ENCODE measurements around the gene SUMO1. TPM values are rescaled to one million over a fixed set of nuclear protein-coding genes. Genes with fewer than 3 reads are reported as not detected.
"Not testable (repeated sequence)": the region's sequence is repeated elsewhere in the genome, so short reads cannot be mapped to it uniquely, and the experiment has no call there.

Gene SUMO1
- total and polyA plus RNA-seq, 10 of the 15 experiments (the other 5 are each of a cell fraction or from before 2014, with no cell fraction given), result 105 to 458 (median 199) TPM

DNA sequence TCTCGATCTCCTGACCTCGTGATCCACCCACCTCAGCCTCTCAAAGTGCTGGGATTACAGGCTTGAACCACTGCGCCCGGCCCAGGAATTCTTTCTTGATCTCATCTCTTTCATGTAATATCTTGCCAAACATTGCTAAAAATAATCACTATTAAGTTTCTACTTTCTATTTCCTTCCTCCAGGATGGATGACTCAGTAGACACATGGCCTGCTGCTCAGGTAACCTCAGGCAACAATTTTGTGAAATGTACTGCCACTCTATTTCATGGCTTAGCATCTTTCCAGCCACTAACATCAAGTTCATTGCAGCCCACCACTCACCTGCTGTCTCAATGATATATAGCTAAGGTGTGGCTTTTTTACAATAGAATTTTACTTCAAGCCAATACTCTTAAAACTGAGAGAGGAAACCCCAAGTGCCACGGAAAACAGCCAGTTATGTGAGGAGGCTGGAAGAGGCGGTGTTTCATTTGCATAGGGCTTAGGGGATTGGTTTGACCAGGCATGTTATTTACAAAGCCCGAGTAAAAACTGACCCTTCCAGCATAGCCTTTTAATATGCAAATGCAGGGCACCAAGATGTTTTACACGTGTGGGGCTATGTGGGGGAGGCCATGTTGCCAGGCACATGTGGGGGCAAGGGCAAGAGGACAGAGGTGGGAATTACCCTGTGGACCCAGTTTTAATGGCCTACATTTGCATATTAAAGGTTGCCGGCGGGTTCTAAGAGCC is 11.3 kb upstream of the SUMO1 start:
- FAIRE-seq, result no peak
- BruUV-seq (replicated peaks), result no TSS peak

DNA sequence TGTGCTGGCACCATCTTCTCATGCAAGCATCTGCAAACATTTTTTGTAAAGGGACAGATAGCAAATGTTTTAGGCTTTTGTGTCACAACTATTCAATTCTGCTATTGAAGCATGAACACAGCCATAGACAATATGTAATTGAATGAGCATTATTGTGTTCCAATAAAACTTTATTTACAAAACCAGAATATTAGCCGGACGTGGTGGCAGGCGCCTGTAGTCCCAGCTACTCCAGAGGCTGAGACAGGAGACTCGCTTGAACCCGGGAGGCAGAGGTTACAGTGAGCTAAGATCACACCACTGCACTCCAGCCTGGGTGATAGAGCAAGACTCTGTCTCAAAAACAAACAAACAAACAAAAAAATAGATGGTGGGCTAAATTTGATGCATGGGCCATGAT is 9.3 kb upstream of the SUMO1 start:
- H3K79me2 ChIP-seq (ENCODE audit: control insufficient read depth, insufficient read depth, low read length); POLR2A ChIA-PET; ATAC-seq; RAD21 ChIA-PET (ENCODE audit: unreplicated experiment); H3K36me3 ChIP-seq (ENCODE audit: control insufficient read depth in 2 of 2, insufficient read depth in 2 of 2, low read length in 1 of 2); H3K4me3 ChIP-seq; BruUV-seq (replicated peaks); H3K9me3 ChIP-seq (replicated peaks; ENCODE audit: control insufficient read depth, insufficient read depth, low read length); H3K4me2 ChIP-seq (ENCODE audit: control insufficient read depth, insufficient read depth); H2AFZ ChIP-seq (ENCODE audit: control insufficient read depth, low read depth, low read length); intact Hi-C loops (cut with micrococcal nuclease; ENCODE audit: unreplicated experiment); H3K27me3 ChIP-seq (replicated peaks in 1 of 2; ENCODE audit: control insufficient read depth in 2 of 2, insufficient read depth in 2 of 2, low read length in 1 of 2); H3K4me1 ChIP-seq (ENCODE audit: control insufficient read depth, insufficient read depth, low read length); FAIRE-seq; H3K27ac ChIP-seq (ENCODE audit: control insufficient read depth, insufficient read depth); CTCF ChIA-PET; H3K9ac ChIP-seq (ENCODE audit: control insufficient read depth, insufficient read depth, low read length); H4K20me1 ChIP-seq (ENCODE audit: control insufficient read depth, insufficient read depth); in situ Hi-C loops (cut with MboI); DNase-seq (ENCODE audit: low read depth, low spot score): not testable (repeated sequence)
- SMC1A ChIA-PET (ENCODE audit: uncharacterized antibody, unreplicated experiment), result interaction anchor here (1.2 kb wide), 1 partner anchor 11 kb away, joined by 3 read pairs; no protein-coding TSS in a partner anchor
- WGBS (ENCODE audit: insufficient coverage, insufficient replicate concordance, low lambda C conversion rate, missing lambda C conversion rate), result 86% methylated on average over 5 of the region's 5 CpGs
- TF ChIP-seq, protein P1, sequence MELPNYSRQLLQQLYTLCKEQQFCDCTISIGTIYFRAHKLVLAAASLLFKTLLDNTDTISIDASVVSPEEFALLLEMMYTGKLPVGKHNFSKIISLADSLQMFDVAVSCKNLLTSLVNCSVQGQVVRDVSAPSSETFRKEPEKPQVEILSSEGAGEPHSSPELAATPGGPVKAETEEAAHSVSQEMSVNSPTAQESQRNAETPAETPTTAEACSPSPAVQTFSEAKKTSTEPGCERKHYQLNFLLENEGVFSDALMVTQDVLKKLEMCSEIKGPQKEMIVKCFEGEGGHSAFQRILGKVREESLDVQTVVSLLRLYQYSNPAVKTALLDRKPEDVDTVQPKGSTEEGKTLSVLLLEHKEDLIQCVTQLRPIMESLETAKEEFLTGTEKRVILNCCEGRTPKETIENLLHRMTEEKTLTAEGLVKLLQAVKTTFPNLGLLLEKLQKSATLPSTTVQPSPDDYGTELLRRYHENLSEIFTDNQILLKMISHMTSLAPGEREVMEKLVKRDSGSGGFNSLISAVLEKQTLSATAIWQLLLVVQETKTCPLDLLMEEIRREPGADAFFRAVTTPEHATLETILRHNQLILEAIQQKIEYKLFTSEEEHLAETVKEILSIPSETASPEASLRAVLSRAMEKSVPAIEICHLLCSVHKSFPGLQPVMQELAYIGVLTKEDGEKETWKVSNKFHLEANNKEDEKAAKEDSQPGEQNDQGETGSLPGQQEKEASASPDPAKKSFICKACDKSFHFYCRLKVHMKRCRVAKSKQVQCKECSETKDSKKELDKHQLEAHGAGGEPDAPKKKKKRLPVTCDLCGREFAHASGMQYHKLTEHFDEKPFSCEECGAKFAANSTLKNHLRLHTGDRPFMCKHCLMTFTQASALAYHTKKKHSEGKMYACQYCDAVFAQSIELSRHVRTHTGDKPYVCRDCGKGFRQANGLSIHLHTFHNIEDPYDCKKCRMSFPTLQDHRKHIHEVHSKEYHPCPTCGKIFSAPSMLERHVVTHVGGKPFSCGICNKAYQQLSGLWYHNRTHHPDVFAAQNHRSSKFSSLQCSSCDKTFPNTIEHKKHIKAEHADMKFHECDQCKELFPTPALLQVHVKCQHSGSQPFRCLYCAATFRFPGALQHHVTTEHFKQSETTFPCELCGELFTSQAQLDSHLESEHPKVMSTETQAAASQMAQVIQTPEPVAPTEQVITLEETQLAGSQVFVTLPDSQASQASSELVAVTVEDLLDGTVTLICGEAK (IDR thresholded peaks at IDR 0.05; ENCODE audit: borderline replicate concordance), result peak; percentile 55; the same call in 1 of the 2 replicates

More for the DNA sequence above, 11.3 kb upstream of the SUMO1 start:
- H4K20me1 ChIP-seq (ENCODE audit: control insufficient read depth, insufficient read depth), result no peaks in the 10 kb centered on the region
- no peak for TF ChIP-seq STAT1 (conservative IDR thresholded peaks at IDR 0.05)
- no peak for TF ChIP-seq BACH1 (IDR thresholded peaks at IDR 0.05; ENCODE audit: borderline replicate concordance)
- TF ChIP-seq, protein P2, sequence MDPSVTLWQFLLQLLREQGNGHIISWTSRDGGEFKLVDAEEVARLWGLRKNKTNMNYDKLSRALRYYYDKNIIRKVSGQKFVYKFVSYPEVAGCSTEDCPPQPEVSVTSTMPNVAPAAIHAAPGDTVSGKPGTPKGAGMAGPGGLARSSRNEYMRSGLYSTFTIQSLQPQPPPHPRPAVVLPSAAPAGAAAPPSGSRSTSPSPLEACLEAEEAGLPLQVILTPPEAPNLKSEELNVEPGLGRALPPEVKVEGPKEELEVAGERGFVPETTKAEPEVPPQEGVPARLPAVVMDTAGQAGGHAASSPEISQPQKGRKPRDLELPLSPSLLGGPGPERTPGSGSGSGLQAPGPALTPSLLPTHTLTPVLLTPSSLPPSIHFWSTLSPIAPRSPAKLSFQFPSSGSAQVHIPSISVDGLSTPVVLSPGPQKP (IDR thresholded peaks at IDR 0.05; ENCODE audit: low read depth, low read length), result no peak
- TF ChIP-seq EZH2 (IDR thresholded peaks at IDR 0.05; ENCODE audit: borderline replicate concordance, control insufficient read depth, low read depth, low read length), result no peak
- TF ChIP-seq SIN3A (IDR thresholded peaks at IDR 0.05; ENCODE audit: low read depth, low read length), result no peak
- no peak for TF ChIP-seq RUNX3 (IDR thresholded peaks at IDR 0.05; ENCODE audit: low read length)
- TF ChIP-seq TCF3 (IDR thresholded peaks at IDR 0.05; ENCODE audit: borderline replicate concordance, insufficient read depth, low read depth, low read length), result no peak
- no peak for TF ChIP-seq CEBPB (IDR thresholded peaks at IDR 0.05; ENCODE audit: borderline replicate concordance in 1 of 2, low read depth in 2 of 2, low read length in 2 of 2)
- TF ChIP-seq MEF2A (IDR thresholded peaks at IDR 0.05; ENCODE audit: insufficient read depth, low read depth, low read length), result no peak
- DNase-seq (ENCODE audit: low read depth, low spot score) (no peak), ATAC-seq (no peak)
- H3K4me3 ChIP-seq, result no peak overlapping the region
- ChIA-PET RAD21 (ENCODE audit: unreplicated experiment) (no interaction called here), SMC1A (ENCODE audit: uncharacterized antibody, unreplicated experiment) (no interaction called here), POLR2A (no interaction called here), CTCF (no interaction called here)
- H3K36me3 ChIP-seq (ENCODE audit: control insufficient read depth in 2 of 2, insufficient read depth in 2 of 2, low read length in 1 of 2), result no peaks in the 10 kb centered on the region
- no peak overlapping the region for H3K4me2 ChIP-seq (ENCODE audit: control insufficient read depth, insufficient read depth)
- no peak overlapping the region; the same call in 1 of the 2 replicates for H2AFZ ChIP-seq (ENCODE audit: control insufficient read depth, low read depth, low read length)
- 63% methylated on average over 10 of the region's 10 CpGs for WGBS (ENCODE audit: insufficient coverage, insufficient replicate concordance, low lambda C conversion rate, missing lambda C conversion rate)
- no peak overlapping the region for H3K27ac ChIP-seq (ENCODE audit: control insufficient read depth, insufficient read depth)
- intact Hi-C loops (cut with micrococcal nuclease; ENCODE audit: unreplicated experiment) (no loop called here), in situ Hi-C loops (cut with MboI) (no loop called here)
- peaks cover 1% of the 10 kb centered on the region; the same call in 1 of the 3 replicates for H3K9me3 ChIP-seq (replicated peaks; ENCODE audit: control insufficient read depth, insufficient read depth, low read length)
- H3K27me3 ChIP-seq (replicated peaks in 1 of 2; ENCODE audit: control insufficient read depth in 2 of 2, insufficient read depth in 2 of 2, low read length in 1 of 2), result no peaks in the 10 kb centered on the region
- no peaks in the 10 kb centered on the region for H3K79me2 ChIP-seq (ENCODE audit: control insufficient read depth, insufficient read depth, low read length)
- H3K4me1 ChIP-seq (ENCODE audit: control insufficient read depth, insufficient read depth, low read length), result no peaks in the 10 kb centered on the region
- H3K9ac ChIP-seq (ENCODE audit: control insufficient read depth, insufficient read depth, low read length), result no peak overlapping the region
